ENCODE data around the gene TCF7. TPM values are rescaled to one million over a fixed set of nuclear protein-coding genes. Genes with fewer than 3 reads are reported as not detected.

Gene TCF7
- polyA plus RNA-seq, 3 donors: 1.7 to 4.7 (median 4.1) TPM

- H3K27ac ChIP-seq (ENCODE audit: low read depth, low read length): no peak overlapping the region
- WGBS, 3 donors: 80 to 87% (median 83%) methylated on average over 10 of the region's 10 CpGs
Observed at GRCh38 chr5:134106991-134107701, 7.3 kb upstream of the TCF7 start.

- 88 to 95% (median 89%) methylated on average over 3 of the region's 3 CpGs for WGBS, 3 donors
- no peak overlapping the region for H3K27ac ChIP-seq (ENCODE audit: low read depth, low read length)
Observed at GRCh38 chr5:134107779-134108178, 6.7 kb upstream of the TCF7 start.

DNA sequence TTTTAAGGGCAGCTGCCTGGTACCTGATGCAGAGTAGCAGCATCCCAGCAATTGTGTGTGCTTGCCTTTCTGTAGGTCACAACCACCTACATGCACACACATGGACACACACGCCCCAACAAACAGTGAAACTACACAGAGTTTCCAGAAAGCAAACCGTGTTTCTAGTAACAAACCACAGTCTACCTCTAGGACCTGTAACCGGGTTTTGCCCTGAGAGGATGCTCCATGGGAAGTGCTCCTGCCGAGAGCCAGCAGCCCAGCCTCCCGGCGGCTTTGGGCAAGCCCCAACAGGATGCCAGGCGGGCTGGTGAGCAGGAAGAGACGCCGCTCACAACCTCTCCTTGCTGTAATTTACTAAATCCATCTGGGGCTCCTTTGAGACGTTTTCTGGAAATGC is 4.1 kb upstream of the TCF7 start:
- no peak overlapping the region for H3K27ac ChIP-seq (ENCODE audit: low read depth, low read length)
- 57 to 70% (median 59%) methylated on average over 10 of the region's 10 CpGs for WGBS, 3 donors

- WGBS, 3 donors: 87 to 88% (median 88%) methylated on average over 6 of the region's 6 CpGs
- no peak overlapping the region for H3K27ac ChIP-seq (ENCODE audit: low read depth, low read length)
Observed at GRCh38 chr5:134111741-134112647, 2.5 kb upstream of the TCF7 start.

DNA sequence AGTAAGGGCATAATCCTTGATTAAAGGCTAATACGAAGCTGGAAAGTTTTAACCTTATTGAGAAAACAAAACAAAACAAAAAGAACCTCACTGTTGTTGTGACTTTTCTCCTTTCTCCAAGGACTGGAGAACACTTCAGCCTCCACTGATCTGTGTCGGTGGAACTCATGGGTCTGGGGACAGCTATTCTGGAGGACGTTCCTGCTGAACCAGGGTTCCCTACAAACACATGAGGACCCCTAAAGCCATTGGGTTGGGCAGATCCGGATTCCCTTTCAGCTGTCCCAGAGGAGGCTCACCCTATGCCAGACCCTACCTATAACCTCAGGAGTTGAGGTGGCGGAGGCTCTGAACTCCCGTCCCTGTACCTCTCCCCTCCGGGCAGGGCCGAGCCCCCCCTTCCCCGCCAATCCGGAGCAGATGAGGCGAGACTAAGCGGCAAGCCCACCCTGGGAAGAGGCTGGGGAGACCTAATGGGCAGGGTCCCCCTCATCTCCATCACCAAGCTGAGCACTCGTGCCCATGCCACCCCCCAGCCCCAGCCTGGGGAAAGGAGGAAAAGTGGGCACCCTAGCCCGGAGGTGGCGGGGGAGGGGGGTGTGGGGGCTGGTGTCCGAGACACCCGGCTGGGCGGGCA is 1.6 kb upstream of the TCF7 start:
- WGBS, 3 donors: 50 to 58% (median 54%) methylated on average over 18 of the region's 18 CpGs
- no peak overlapping the region for H3K27ac ChIP-seq (ENCODE audit: low read depth, low read length)

DNA sequence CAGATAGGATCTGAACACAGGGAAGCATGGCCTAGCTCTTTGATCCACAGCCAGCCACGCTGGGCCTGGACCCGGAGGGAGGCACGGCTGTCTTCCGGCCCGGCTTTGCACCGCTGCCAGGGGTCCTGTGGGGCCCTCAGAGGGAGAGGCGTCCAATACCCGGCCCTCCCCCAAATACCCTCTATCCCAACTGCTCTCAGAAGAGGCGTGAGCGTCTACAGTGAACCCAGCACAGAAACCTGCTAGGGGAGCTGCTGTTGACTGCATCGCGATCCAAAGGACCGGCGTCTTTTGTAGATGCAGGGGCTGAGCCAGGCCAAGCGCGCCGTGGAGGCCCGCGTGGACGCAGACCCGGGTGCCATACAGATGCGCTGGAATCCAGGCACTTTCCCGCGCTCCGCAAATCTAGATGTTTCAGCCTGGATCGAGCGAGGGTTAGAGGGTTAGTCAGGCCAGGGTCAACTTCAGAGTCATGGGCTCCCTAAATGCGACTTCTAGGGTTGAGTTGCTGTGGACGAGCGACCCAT is 1.1 kb upstream of the TCF7 start:
- H3K27ac ChIP-seq (ENCODE audit: low read depth, low read length): no peak overlapping the region
- 9 to 19% (median 10%) methylated on average over 29 to 30 of the region's 30 CpGs for WGBS, 3 donors

DNA sequence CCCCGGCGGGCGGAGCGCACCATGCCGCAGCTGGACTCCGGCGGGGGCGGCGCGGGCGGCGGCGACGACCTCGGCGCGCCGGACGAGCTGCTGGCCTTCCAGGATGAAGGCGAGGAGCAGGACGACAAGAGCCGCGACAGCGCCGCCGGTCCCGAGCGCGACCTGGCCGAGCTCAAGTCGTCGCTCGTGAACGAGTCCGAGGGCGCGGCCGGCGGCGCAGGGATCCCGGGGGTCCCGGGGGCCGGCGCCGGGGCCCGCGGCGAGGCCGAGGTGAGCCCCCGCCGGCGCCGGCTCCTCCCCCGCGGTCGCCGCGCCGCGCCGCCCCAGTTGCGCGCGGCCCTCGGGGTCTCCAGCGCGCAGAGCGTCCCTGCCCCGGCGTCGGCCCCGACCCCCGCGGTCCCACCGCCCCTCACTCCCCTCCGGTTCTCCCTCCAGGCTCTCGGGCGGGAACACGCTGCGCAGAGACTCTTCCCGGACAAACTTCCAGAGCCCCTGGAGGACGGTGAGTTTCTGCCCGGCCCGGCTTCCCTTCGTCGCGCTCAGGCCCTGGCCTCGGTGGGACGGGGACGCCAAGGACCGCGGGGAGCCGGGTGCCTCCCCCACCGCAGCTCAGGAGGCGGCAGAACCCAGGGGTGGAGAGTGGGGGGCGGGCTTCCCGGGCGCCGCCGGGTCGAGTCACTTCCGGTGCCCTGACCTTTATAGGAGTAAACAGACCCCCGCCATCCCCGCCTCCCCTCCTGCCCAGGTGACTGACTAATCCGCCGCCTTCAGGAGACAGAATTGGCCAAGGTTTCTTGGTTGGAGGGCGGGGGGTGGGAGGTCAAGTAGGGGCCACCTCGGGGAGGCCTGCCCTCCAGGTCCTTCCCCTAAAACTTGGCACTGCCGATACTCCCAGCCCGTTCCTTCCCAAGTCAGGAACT is 665 bp downstream of the TCF7 start:
- no peak overlapping the region for H3K27ac ChIP-seq (ENCODE audit: low read depth, low read length)
- WGBS, 3 donors: 2 to 3% (median 3%) methylated on average over 59 to 106 of the region's 110 CpGs

DNA sequence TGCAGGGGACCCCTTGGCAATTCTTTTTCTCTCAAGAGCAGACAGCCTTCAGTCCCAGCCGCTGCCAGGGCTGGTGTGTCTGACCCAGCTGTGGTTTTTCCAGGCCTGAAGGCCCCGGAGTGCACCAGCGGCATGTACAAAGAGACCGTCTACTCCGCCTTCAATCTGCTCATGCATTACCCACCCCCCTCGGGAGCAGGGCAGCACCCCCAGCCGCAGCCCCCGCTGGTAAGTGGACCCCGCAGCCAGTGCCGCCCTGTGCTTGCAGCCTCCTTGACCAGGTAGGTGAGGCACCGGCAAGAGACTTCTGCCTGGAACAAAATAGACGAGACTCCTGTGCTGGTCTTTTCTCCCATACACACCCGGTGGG is 1.3 kb downstream of the TCF7 start:
- H3K27ac ChIP-seq (ENCODE audit: low read depth, low read length): no peak overlapping the region
- 35 to 70% (median 65%) methylated on average over 13 of the region's 13 CpGs for WGBS, 3 donors

GRCh38 chr5:134116286-134116685 is 1.8 kb downstream of the TCF7 start:
- H3K27ac ChIP-seq (ENCODE audit: low read depth, low read length): no peak overlapping the region
- 69 to 94% (median 91%) methylated on average over 10 of the region's 10 CpGs for WGBS, 3 donors

GRCh38 chr5:134116789-134117761 is 2.6 kb downstream of the TCF7 start:
- WGBS, 3 donors: 87 to 96% (median 91%) methylated on average over 12 of the region's 12 CpGs
- H3K27ac ChIP-seq (ENCODE audit: low read depth, low read length): no peak overlapping the region

DNA sequence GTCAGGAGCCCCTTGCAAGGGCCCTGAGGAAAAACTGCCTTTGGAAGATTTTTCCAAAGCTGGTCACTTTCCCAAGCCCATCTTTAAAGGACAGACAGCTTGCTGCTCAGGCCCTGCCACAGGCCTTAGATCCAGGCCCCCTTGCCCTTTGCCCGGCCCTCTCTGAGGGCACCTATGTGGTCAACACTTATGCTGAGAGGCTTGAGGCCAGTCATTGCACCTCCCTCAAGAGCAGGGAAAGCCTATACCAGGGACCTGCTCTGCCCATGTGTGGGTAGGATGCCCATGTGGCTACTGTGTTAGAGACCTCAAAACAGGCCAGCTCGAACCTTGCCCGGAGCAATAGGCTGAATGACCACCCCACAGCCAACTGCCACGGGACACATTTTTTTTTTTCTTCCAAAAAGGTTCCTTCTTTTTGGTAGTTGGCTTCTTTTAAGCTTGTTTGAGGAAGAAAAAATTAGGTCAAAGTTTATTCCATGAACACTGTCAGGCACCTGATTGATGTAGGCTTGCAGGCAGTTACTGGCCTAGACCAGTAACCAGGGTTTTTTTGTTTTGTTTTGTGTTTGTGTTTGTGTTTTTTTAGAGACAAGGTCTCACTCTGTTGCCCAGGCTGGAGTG is 3.8 kb downstream of the TCF7 start:
- no peak overlapping the region for H3K27ac ChIP-seq (ENCODE audit: low read depth, low read length)
- WGBS, 3 donors: 77 to 84% (median 84%) methylated on average over 4 of the region's 4 CpGs

DNA sequence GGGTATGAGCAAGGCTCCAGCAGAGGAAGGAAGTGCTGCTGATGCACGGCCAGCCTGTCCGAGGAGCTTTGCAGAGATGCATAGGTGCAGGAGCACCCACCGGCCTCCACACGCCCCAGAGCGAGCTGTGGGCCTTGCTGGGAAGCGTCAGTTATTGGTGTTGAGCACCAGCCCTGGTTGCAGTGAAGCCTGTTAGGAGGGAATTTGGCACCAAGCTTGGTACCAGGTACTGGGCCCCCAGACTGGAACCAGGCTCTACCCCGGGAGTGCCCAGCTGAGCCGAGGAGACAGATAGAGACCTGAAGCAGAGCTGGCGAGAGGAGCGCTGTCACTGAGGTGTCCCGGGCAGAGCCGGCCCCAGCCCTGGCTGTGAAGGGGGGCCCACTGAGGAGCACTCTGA is 5.2 kb downstream of the TCF7 start:
- H3K27ac ChIP-seq (ENCODE audit: low read depth, low read length): no peak overlapping the region
- 83 to 91% (median 84%) methylated on average over 12 of the region's 12 CpGs for WGBS, 3 donors

DNA sequence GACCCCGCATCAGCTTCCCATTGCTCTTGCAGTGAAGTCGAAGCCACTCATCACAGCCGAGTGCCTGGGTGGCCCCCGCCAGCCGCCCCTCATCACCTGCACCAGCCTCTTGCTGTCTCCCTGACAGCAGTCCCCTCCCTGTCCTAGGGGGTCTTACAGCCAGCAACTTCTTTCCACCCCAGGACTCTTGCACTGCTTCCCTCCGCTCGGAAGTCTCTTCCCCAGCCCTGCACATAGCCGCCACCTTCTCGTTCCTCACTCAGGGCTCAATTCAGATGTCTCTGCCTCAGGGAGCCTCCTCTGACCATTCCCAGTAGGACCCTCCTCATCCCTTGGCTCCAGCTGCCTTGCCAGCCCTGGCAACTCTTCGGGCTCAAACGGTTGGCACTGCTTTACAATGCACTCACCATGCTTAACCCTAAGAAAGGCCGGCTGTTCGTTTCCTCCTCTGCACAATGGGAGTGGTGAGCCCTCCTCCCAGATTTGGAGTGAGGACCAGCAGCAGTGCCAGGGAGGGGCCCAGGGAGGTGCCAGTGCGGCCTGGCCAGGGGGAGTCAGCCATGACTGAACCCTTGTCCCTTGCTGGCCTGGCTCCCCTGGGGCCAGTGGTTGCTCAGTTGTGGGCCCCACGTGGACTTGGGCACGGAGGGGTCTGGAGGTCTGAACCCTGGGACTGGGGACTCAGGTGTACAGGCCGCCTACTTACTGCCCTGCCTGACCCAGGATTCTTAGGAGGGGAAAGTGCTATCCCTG is 6.1 kb downstream of the TCF7 start:
- no peak overlapping the region for H3K27ac ChIP-seq (ENCODE audit: low read depth, low read length)
- WGBS, 3 donors: 87 to 92% (median 89%) methylated on average over 17 of the region's 17 CpGs

GRCh38 chr5:134122530-134122929 is 8.0 kb downstream of the TCF7 start:
- WGBS, 3 donors: 70 to 84% (median 83%) methylated on average over 3 of the region's 3 CpGs
- H3K27ac ChIP-seq (ENCODE audit: low read depth, low read length): no peak overlapping the region

DNA sequence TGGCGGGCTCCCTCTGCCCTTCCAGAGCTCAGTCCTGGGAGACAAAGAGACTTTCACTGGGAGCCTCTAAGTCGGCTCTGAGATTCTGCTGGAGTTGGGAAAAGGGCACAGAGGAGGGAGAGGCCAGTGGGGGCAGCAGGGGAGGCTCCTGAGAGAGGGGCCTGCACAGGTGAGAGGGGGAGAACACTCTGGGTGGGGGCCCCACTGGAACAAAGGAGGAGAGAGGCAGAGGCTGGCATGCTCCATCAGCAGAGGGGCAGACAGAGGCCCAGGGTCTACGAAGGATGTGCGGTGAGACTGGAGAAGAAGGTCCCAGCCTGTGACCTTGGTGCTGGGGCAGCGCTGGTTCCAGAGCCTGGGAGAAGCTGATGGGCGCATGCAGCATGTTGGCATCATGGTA is 8.9 kb downstream of the TCF7 start:
- 78 to 94% (median 93%) methylated on average over 6 of the region's 6 CpGs for WGBS, 3 donors
- no peak overlapping the region for H3K27ac ChIP-seq (ENCODE audit: low read depth, low read length)
